ENCODE results near the gene MFN2. TPM values are rescaled to one million over a fixed set of nuclear protein-coding genes. Genes with fewer than 3 reads are reported as not detected.
"Not testable (repeated sequence)": the region's sequence is repeated elsewhere in the genome, so short reads cannot be mapped to it uniquely, and the experiment has no call there.

MFN2 gene
- total RNA-seq, 2 experiments from 2014 or later, result 78.1 to 84.2 TPM

DNA sequence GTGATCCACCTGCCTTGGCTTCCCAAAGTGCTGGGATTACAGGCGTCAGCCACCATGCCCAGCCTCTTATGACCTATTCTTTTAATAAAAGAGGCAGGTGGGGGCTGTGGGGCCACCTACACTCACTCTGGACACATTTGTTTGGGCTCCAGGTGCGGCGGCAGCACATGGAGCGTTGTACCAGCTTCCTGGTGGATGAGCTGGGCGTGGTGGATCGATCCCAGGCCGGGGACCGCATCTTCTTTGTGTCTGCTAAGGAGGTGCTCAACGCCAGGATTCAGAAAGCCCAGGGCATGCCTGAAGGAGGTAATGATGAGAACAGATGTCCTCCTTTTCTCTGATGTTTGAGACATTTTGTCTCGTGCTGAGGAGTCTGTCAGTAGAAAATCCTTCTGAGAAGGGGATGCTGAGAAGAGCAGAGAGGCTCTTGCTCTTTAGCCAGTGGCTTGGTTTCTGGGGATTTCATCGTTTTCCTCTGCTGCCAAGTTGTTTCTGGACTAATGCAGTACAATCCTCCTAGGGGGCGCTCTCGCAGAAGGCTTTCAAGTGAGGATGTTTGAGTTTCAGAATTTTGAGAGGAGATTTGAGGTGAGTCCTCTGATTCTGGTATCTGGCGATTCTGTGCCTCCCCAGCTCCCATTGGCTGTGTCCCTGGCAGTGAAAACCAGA is 21.1 kb downstream of the MFN2 start:
- H3K4me1 Mint-ChIP-seq, result no peaks in the 10 kb centered on the region
- H3K4me3 Mint-ChIP-seq, result no peak overlapping the region
- H3K36me3 Mint-ChIP-seq, result peaks cover 24% of the 10 kb centered on the region
- peak; percentile 44 for DNase-seq
- H3K27ac Mint-ChIP-seq, result peak overlapping the region; percentile 82
- H3K27me3 Mint-ChIP-seq, result no peaks in the 10 kb centered on the region
- H3K9me3 Mint-ChIP-seq, result no peaks in the 10 kb centered on the region

DNA sequence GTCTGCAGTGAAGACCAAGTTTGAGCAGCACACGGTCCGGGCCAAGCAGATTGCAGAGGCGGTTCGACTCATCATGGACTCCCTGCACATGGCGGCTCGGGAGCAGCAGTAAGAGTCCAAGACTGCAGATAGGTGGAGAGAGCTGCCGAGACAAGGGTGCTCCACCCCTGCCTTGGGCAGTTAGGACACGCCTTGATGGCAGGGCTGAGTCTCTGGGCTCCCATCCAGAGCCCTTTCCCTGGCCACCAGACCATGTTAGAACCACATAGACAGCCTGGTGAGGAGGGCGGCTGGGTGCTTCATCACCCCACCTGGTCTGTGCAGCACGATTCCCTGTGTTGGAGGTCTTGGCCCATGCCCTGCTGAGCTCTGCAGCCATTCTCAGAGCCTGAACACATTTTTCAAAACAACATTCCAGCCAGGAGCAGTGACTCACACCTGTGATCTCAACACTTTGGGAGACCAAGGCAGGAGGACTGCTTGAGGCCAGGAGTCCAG is 21.8 kb downstream of the MFN2 start:
- H3K27ac Mint-ChIP-seq, result peak overlapping the region; percentile 4
- H3K9me3 Mint-ChIP-seq, result no peaks in the 10 kb centered on the region
- H3K4me1 Mint-ChIP-seq, result no peaks in the 10 kb centered on the region
- DNase-seq, result no peak
- H3K36me3 Mint-ChIP-seq, result peaks cover 24% of the 10 kb centered on the region
- no peaks in the 10 kb centered on the region for H3K27me3 Mint-ChIP-seq
- no peak overlapping the region for H3K4me3 Mint-ChIP-seq

DNA sequence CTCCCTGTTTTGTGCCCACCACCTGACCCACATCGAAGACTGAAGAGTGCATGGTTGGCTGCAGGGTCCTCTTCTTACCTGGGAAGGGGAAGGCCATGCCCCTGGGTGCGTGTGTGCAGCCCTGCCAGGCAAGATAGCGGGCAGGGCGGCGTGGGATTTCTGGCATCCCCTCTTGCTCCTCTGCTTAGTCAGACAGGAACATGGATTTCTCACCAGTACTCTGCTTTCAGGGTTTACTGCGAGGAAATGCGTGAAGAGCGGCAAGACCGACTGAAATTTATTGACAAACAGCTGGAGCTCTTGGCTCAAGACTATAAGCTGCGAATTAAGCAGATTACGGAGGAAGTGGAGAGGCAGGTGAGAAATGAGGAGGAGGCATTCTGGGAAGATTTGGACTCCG is 23.5 kb downstream of the MFN2 start:
- no peaks in the 10 kb centered on the region for H3K9me3 Mint-ChIP-seq
- DNase-seq, result no peak
- H3K4me1 Mint-ChIP-seq, result no peaks in the 10 kb centered on the region
- no peaks in the 10 kb centered on the region for H3K27me3 Mint-ChIP-seq
- no peak overlapping the region for H3K4me3 Mint-ChIP-seq
- H3K27ac Mint-ChIP-seq, result no peak overlapping the region
- peaks cover 31% of the 10 kb centered on the region for H3K36me3 Mint-ChIP-seq

DNA sequence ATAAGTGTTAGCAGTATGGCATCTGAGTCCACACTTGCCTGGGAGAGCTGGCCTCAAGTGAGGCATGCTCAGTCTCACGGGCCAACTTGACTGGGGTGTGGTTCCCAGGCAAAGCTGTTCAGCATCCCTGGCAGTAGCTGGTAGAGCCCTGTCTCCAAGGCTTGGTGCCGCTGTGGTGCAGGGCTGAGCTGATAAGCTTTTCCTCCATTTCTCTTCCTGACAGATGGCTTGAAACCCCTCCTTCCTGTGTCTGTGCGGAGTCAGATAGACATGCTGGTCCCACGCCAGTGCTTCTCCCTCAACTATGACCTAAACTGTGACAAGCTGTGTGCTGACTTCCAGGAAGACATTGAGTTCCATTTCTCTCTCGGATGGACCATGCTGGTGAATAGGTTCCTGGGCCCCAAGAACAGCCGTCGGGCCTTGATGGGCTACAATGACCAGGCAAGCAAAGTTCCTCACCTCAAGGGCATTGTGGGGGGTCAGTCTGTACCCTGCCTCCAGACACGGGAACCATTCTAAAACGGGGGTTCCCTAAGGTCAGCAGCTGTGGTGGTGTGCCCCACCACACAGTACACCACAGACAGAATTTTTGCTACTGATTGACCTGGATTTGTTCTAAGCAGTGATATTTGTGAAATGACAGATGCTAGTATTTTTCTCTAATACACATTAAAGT is 25.4 kb downstream of the MFN2 start:
- no peak for DNase-seq
- Mint-ChIP-seq H3K27me3 (no peaks in the 10 kb centered on the region), H3K36me3 (peaks cover 38% of the 10 kb centered on the region), H3K4me3 (no peak overlapping the region), H3K27ac (no peak overlapping the region), H3K4me1 (no peaks in the 10 kb centered on the region), H3K9me3 (no peaks in the 10 kb centered on the region)

DNA sequence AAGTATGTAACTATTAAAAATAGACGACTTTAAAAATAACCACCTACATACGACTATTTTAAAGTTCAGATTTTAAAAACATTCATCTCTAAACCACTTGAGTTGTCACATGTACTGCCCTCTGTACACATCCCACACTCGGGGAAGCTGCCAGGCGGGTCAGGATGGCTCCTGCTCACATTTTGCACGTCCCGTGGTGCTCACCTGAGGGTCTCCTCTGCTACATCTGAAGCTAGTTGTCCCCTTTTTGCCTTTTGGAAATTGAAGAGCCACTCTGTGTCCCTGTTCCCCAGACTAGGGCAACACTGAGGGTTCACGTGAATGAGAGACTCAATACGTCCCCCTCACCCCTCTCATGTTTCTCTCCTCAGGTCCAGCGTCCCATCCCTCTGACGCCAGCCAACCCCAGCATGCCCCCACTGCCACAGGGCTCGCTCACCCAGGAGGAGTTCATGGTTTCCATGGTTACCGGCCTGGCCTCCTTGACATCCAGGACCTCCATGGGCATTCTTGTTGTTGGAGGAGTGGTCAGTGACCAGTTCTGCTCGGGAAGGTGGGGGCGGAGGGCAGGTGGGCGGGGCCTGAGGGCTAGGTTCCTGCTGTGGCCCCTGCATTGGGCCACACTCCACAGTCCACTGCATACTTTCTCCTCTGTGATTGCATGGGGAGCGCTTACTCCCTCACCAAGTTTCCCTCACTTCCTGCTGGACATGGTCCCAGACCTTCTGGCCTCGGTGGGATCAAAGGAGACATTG is 26.1 kb downstream of the MFN2 start:
- no peak for DNase-seq
- peaks cover 38% of the 10 kb centered on the region for H3K36me3 Mint-ChIP-seq
- H3K27me3 Mint-ChIP-seq, result no peaks in the 10 kb centered on the region
- no peaks in the 10 kb centered on the region for H3K4me1 Mint-ChIP-seq
- no peaks in the 10 kb centered on the region for H3K9me3 Mint-ChIP-seq
- H3K27ac Mint-ChIP-seq, result no peak overlapping the region
- H3K4me3 Mint-ChIP-seq, result no peak overlapping the region

DNA sequence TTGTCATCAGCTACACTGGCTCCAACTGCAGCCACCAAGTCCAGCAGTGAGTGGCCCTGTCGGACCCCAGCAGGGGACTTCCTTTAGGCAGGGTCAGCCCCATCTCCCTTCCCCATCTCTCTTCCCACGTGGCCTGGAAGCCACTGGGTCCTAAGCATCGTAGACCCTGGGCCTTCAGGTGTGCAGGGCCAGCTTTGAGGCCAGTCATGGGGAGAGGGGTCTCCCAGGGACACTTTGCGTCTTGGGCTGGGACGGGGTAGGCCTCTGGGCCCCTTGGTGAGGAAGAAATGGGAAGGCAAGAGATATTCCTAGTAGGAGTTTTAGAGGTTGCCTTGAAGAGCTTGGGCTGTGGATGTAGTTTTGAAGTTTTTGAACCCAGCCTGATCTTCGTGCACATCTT is 27.0 kb downstream of the MFN2 start:
- H3K9me3 Mint-ChIP-seq, result no peaks in the 10 kb centered on the region
- DNase-seq, result no peak
- no peak overlapping the region for H3K4me3 Mint-ChIP-seq
- no peaks in the 10 kb centered on the region for H3K4me1 Mint-ChIP-seq
- no peaks in the 10 kb centered on the region for H3K27me3 Mint-ChIP-seq
- H3K27ac Mint-ChIP-seq, result no peak overlapping the region
- peaks cover 32% of the 10 kb centered on the region for H3K36me3 Mint-ChIP-seq

DNA sequence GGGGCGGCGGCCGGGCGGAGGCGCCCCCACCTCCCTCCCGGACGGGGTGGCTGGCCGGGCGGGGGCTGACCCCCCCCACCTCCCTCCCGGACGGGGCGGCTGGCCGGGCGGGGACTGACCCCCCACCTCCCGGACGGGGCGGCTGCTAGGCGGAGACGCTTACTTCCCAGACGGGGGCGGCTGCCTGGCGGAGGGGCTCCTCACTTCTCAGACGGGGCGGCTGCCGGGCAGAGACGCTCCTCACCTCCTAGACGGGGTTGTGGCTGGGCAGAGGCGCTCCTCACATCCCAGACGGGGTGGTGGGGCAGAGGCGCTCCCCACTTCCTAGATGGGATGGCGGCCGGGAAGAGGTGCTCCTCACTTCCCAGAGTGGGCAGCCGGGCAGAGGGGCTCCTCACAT is 28.1 kb downstream of the MFN2 start:
- H3K27me3 Mint-ChIP-seq, H3K9me3 Mint-ChIP-seq, H3K27ac Mint-ChIP-seq, H3K4me1 Mint-ChIP-seq, H3K4me3 Mint-ChIP-seq, DNase-seq: not testable (repeated sequence)
- peaks cover 30% of the 10 kb centered on the region for H3K36me3 Mint-ChIP-seq

DNA sequence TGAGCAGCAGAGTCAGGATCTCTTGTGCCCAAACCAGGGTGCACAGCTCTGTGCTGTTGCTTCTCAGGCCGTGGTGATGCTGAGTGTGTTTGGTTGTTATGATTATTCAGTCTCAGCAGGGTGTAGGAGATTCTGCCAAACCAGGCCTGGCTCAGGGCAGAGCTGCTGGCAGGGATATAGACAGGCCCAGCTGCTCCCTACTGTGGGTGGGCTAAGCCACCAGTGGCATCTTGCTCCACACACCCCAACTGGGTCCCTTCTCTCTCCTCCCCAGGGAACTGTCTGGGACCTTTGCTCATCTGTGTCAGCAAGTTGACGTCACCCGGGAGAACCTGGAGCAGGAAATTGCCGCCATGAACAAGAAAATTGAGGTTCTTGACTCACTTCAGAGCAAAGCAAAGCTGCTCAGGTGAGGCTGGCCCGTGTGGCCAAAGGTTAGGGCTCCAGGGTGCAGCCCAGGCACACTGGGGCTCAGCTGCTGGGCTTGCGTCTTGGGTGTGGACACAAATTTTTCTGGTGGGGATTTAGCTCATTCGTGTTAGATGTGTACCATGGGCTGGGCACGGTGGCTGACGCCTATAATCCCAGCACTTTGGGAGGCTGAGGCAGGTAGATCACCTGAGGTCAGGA is 29.2 kb downstream of the MFN2 start:
- H3K4me1 Mint-ChIP-seq, result peaks cover 18% of the 10 kb centered on the region
- H3K9me3 Mint-ChIP-seq, result no peaks in the 10 kb centered on the region
- H3K36me3 Mint-ChIP-seq, result peaks cover 31% of the 10 kb centered on the region
- H3K4me3 Mint-ChIP-seq, result no peak overlapping the region
- H3K27me3 Mint-ChIP-seq, result no peaks in the 10 kb centered on the region
- H3K27ac Mint-ChIP-seq, result no peak overlapping the region
- DNase-seq, result no peak

DNA sequence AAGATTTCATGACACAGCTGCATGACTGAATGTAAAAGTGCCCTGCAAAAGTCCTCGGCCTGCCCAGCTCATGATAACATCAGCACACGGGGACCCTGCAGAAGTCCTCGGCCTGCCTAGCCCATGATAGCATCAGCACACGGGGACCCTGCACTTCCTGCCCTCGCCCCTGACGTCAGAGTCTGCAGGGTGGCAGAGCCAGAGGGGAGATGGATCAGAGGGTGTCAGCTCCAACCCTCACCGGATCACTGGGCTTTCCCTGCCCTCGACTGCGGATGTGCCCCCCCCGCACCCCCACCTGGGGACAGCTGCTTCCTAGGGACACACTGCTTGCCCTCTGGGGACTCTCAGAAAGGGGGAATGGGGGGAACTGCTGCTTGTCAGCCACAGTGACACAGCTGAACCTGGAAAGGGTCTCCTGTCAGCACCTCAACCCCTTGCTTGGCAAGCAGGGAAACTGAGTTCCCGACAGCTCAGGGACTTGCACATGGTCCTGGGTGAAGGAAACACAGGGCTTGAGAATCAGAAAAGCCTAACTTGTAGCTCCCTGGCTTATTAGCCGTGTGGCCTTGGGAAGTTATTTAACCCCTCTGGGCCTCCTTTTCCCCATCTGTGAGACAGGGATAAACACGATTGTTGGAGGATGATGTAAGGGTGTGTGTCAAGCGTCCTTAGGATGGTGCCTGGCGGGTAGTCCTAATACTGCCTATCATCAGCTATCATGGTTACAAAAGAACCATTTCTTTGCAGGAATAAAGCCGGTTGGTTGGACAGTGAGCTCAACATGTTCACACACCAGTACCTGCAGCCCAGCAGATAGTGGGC is 30.7 kb downstream of the MFN2 start:
- Mint-ChIP-seq H3K36me3 (peaks cover 22% of the 10 kb centered on the region), H3K27ac (no peak overlapping the region), H3K4me1 (peaks cover 19% of the 10 kb centered on the region), H3K27me3 (no peaks in the 10 kb centered on the region), H3K9me3 (no peaks in the 10 kb centered on the region), H3K4me3 (no peak overlapping the region)
- no peak for DNase-seq

DNA sequence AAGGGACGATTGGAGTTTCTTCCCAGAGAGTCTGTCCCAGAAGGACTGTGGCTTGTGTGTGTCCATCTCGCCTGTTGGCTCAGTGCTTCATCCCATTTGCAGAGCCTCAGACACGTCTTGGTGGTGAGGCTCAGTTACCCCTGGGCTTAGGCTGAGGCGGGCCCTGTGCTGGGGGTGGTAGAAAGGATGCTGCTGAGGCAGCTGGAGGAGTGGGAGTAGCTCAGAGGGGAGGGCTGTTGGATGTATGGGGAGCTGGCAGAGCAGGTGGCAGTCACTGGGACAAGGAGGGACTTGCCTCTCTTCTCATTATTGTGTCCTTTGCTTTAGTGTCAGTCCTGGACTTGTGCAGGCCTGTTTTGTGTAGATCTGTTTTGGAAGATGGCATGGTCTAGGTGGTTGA is 31.8 kb downstream of the MFN2 start:
- H3K9me3 Mint-ChIP-seq, result no peaks in the 10 kb centered on the region
- peaks cover 22% of the 10 kb centered on the region for H3K36me3 Mint-ChIP-seq
- DNase-seq, result no peak
- no peak overlapping the region for H3K4me3 Mint-ChIP-seq
- H3K27me3 Mint-ChIP-seq, result no peaks in the 10 kb centered on the region
- peak overlapping the region; percentile 0 for H3K27ac Mint-ChIP-seq
- peaks cover 19% of the 10 kb centered on the region for H3K4me1 Mint-ChIP-seq

DNA sequence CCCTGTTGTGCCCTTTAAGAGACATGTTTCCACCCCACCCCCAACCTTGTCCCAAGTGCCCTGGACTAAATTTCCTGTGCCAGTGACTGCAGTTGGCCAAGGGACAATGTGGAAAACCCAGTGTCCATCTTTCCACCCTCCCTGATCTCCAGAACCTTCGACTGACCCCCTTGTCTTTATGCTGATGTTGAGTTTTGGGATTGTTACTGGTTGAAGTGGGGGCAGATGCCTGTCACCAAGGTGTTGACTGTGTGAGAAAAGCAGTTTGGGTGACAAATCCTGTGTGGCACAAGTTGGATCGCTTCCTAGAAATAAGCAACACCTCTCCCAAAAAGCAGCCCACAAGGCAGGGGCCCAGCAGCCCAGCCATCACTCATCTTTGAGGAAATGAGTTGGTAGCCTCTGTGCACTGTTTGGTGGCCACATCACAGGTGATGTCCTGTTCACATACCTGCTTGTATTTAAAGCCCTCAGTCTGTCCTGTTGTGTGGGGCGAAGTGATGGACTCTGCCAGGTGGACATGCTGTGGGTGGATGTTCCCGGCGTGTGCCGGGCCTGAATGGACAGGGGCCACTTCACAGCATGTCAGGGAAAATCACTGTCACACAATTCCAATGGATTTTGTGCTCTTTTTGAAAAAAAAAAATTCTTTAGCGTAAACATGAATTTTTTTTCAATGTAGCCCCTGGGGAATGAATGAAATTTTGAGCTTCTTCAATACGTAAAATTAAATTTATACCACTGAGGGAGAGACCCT is 32.5 kb downstream of the MFN2 start:
- Mint-ChIP-seq H3K36me3 (peaks cover 16% of the 10 kb centered on the region), H3K27ac (no peak overlapping the region), H3K4me3 (no peak overlapping the region), H3K9me3 (no peaks in the 10 kb centered on the region), H3K4me1 (peaks cover 19% of the 10 kb centered on the region), H3K27me3 (no peaks in the 10 kb centered on the region)
- no peak for DNase-seq

DNA sequence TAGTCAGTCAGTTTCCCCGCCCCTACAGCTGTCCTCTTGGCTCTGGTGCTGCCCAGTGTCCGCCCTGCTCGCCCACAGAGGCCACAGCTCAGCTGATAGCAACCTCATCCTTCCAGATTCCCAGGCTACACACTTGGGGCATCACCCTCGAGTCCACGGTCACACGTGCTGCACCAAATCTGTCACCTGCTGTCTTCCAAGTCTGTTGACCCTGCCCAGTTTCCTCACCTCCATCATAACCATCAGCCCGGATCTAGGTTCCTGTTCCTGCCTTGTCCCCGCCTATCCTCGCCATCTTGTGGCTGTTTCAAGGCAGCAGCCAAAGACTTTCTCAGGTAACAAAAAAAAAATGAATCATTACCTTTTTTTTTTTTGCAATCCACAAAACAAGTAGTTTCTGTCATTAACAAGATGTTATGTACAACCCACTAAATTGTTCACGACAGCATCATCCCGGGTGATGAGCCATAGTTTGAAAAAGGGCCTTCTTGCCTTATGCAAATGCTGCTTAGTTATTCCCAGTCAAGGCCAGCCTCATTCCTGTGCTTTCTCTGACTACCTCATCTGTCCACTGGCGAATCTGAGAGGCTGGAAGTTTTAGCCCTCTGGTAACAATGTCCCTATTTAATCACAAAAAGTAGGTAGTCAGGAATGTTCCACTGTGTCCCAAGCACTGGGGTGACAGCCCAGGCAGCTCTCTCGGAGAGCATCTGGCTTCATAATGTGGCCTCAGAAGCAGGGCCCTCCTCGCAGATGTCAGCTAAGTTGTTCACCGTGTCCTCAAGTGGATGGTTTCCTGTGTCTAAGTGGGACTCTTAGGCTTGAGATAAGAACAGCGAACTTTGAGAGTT is 34.1 kb downstream of the MFN2 start:
- DNase-seq, result no peak
- Mint-ChIP-seq H3K27me3 (no peaks in the 10 kb centered on the region), H3K4me1 (peaks cover 19% of the 10 kb centered on the region), H3K4me3 (no peak overlapping the region), H3K27ac (peak overlapping the region; percentile 52), H3K36me3 (peaks cover 10% of the 10 kb centered on the region), H3K9me3 (no peaks in the 10 kb centered on the region)

DNA sequence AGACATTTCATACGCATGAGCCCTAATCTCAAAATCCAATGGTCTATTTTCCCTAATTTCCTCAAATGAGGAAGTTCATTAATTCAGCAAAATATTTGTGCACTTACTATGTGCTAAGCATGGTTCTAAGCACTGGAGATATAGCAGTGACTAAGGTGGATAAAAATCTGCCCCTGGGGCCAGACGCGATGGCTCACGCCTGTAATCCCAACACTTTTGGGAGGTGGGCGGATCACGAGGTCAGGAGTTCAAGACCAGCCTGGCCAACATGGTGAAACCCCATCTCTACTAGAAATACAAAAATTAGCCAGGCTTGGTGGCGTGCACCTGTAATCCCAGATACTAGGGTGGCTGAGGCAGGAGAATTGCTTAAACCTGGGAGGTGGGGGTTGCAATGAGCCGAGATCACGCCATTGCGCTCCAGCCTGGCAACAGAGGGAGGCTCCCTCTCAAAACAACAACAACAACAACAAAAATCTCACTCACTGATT is 34.8 kb downstream of the MFN2 start:
- no peak for DNase-seq
- Mint-ChIP-seq H3K27ac (peak overlapping the region; percentile 52), H3K36me3 (peaks cover 7% of the 10 kb centered on the region)

More for the DNA sequence above, 34.8 kb downstream of the MFN2 start:
- no peaks in the 10 kb centered on the region for H3K27me3 Mint-ChIP-seq
- peaks cover 19% of the 10 kb centered on the region for H3K4me1 Mint-ChIP-seq
- H3K4me3 Mint-ChIP-seq, result no peak overlapping the region
- no peaks in the 10 kb centered on the region for H3K9me3 Mint-ChIP-seq

Data from activated naive CD8-positive, alpha-beta T cell treated with anti-CD3 and anti-CD28 coated beads for 36 hours (primary cell).